ENCODE measurements around the gene TSEN34. TPM values are rescaled to one million over a fixed set of nuclear protein-coding genes. Genes with fewer than 3 reads are reported as not detected.
"Not testable (repeated sequence)": the region's sequence is repeated elsewhere in the genome, so short reads cannot be mapped to it uniquely, and the experiment has no call there.

Gene TSEN34
- total RNA-seq, 1 experiment from 2014 or later: 64.7 TPM

DNA sequence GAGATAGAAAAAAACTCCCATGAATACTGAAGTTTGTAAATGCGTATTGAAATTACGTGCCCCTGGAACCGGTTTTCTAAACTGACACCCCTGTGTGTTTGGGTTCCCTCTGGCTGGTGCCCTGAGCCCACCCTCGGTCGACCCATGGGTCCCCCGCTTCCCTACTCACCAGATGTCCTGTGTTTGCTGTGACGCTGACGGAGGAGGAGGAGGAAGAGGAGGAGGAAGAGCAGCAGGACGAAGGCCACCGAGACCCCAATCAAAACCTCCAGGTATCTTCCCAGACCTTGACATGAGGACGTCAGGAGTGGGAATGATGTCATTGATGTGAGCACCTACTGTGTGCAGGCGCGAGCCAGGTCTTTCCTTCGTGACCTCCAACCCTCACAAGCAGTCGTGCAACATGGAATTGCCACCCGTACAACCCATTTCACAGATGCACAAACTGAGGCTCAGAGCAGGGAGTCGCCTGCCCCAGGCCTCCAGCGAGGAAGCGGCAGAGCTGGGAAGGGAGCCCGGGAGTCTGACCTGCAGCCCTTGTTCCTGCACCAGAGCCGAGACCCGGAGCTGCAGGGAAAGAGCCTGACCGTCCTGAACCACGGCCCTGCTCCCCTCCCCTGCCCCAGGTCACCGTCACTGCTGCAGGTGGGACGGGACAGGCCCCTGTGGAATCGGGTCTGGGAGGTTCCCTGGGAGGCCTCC, 28.0 kb downstream of the TSEN34 start:
- Histone ChIP-seq H3K36me3 (ENCODE audit: insufficient read depth, low read length, poor library complexity, severe bottlenecking) (no peaks in the 10 kb centered on the region), H3K27me3 (replicated peaks; ENCODE audit: insufficient read depth, low read depth, low read length, poor library complexity) (no peaks in the 10 kb centered on the region), H3K4me1 (ENCODE audit: insufficient read depth, low read length, poor library complexity, severe bottlenecking) (no peaks in the 10 kb centered on the region), H3K4me3 (ENCODE audit: low read depth, low read length, poor library complexity, severe bottlenecking) (no peak overlapping the region), H3K27ac (ENCODE audit: low read depth, low read length, poor library complexity, severe bottlenecking) (no peak overlapping the region), H3K9me3 (ENCODE audit: low read depth, low read length, poor library complexity, severe bottlenecking) (no peaks in the 10 kb centered on the region)
- intact Hi-C loops (cut with micrococcal nuclease; ENCODE audit: unreplicated experiment): no loop called here
- no TSS peak for BruUV-seq (replicated peaks)
- TF ChIP-seq, protein P1, sequence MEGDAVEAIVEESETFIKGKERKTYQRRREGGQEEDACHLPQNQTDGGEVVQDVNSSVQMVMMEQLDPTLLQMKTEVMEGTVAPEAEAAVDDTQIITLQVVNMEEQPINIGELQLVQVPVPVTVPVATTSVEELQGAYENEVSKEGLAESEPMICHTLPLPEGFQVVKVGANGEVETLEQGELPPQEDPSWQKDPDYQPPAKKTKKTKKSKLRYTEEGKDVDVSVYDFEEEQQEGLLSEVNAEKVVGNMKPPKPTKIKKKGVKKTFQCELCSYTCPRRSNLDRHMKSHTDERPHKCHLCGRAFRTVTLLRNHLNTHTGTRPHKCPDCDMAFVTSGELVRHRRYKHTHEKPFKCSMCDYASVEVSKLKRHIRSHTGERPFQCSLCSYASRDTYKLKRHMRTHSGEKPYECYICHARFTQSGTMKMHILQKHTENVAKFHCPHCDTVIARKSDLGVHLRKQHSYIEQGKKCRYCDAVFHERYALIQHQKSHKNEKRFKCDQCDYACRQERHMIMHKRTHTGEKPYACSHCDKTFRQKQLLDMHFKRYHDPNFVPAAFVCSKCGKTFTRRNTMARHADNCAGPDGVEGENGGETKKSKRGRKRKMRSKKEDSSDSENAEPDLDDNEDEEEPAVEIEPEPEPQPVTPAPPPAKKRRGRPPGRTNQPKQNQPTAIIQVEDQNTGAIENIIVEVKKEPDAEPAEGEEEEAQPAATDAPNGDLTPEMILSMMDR (conservative IDR thresholded peaks at IDR 0.05; ENCODE audit: low read depth, low read length): no peak
- TF ChIP-seq EZH2 (IDR thresholded peaks at IDR 0.05; ENCODE audit: borderline replicate concordance, low read depth, low read length, poor library complexity, severe bottlenecking): no peak
- POLR2A ChIA-PET (ENCODE audit: low non-redundant PET): no interaction called here
- CTCF ChIA-PET: no interaction called here
- no peak for DNase-seq (ENCODE audit: low spot score)

- H3K4me1 ChIP-seq (ENCODE audit: insufficient read depth, low read length, poor library complexity, severe bottlenecking); CTCF ChIA-PET; H3K27me3 ChIP-seq (replicated peaks; ENCODE audit: insufficient read depth, low read depth, low read length, poor library complexity); H3K9me3 ChIP-seq (ENCODE audit: low read depth, low read length, poor library complexity, severe bottlenecking); intact Hi-C loops (cut with micrococcal nuclease; ENCODE audit: unreplicated experiment); POLR2A ChIA-PET (ENCODE audit: low non-redundant PET); BruUV-seq (replicated peaks); DNase-seq (ENCODE audit: low spot score); H3K4me3 ChIP-seq (ENCODE audit: low read depth, low read length, poor library complexity, severe bottlenecking); H3K36me3 ChIP-seq (ENCODE audit: insufficient read depth, low read length, poor library complexity, severe bottlenecking); H3K27ac ChIP-seq (ENCODE audit: low read depth, low read length, poor library complexity, severe bottlenecking): not testable (repeated sequence)
Observed at GRCh38 chr19:54219702-54220101, 28.6 kb downstream of the TSEN34 start.

DNA sequence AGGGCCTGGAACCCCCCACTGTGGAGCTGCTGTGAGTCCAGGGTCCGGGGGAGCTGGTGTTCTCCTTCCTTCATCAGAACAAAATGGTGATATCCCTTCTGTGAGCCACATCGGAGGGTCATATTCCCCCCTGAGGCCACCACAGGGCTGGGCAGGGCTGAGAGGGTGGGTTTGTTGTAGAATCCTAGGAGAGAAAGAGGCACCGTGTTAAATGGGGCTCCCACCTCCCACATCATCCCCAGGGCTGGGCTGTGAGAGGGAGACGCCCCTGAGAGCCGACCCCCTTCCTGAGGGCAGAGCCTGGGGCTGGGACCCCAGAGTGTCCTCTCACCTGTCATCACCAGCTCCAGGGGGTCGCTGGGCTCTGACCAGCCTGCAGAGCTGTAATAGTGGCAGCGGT, 30.8 kb downstream of the TSEN34 start:
- H3K4me3 ChIP-seq (ENCODE audit: low read depth, low read length, poor library complexity, severe bottlenecking); BruUV-seq (replicated peaks); DNase-seq (ENCODE audit: low spot score); H3K27ac ChIP-seq (ENCODE audit: low read depth, low read length, poor library complexity, severe bottlenecking); POLR2A ChIA-PET (ENCODE audit: low non-redundant PET); CTCF ChIA-PET; H3K36me3 ChIP-seq (ENCODE audit: insufficient read depth, low read length, poor library complexity, severe bottlenecking); H3K4me1 ChIP-seq (ENCODE audit: insufficient read depth, low read length, poor library complexity, severe bottlenecking); H3K9me3 ChIP-seq (ENCODE audit: low read depth, low read length, poor library complexity, severe bottlenecking); H3K27me3 ChIP-seq (replicated peaks; ENCODE audit: insufficient read depth, low read depth, low read length, poor library complexity): not testable (repeated sequence)
- intact Hi-C loops (cut with micrococcal nuclease; ENCODE audit: unreplicated experiment): loop anchor here (2.0 kb wide), 1 partner anchor 17 kb away; no protein-coding TSS in a partner anchor

DNA sequence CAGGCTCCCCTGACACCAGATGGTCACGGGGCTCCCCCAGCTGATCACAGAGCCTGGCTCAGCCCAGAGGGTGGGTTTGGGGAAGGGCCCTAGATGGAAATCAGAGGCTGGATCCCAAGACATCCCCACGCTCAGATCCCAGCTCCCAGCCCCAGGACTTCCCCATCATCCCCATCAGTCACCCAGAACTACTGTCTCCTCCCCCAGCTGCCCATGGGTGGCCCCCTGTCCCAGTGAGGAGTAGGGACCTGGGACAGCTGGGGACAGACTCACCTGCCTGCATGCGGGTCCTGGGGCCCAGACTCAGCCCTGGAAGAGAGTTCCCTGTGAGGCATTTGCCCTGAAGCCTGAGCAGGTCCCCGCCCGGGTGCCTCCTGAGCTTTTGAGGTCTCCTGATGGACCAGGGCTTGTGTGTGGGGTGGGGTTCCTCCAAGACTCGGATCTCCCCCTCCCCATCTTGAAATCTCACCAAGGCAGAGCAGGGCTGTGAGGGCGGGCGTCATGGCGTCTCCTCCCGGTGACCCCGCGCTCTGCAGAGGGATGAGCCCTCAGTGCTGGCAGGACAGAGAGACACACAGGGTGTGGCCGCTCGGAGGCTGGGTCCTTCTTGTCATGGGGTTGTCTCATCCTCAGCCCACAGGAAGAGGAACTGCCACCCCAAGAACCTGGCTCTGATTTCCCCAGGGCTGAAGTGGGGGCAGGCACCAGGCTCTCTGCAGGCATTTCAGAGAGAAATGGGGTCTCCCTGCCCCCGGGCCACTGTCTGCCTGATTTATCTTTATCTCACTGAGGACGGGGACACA, 31.6 kb downstream of the TSEN34 start, which contains the start of gene LILRB3:
LILRB3 (minus strand) TSS at position 534 of the 803 bp plus-strand sequence; CDS start at position 503, 31 bp downstream.
- H3K36me3 ChIP-seq (ENCODE audit: insufficient read depth, low read length, poor library complexity, severe bottlenecking); BruUV-seq (replicated peaks); H3K27me3 ChIP-seq (replicated peaks; ENCODE audit: insufficient read depth, low read depth, low read length, poor library complexity); DNase-seq (ENCODE audit: low spot score); H3K4me1 ChIP-seq (ENCODE audit: insufficient read depth, low read length, poor library complexity, severe bottlenecking); POLR2A ChIA-PET (ENCODE audit: low non-redundant PET); H3K27ac ChIP-seq (ENCODE audit: low read depth, low read length, poor library complexity, severe bottlenecking); CTCF ChIA-PET; H3K9me3 ChIP-seq (ENCODE audit: low read depth, low read length, poor library complexity, severe bottlenecking); H3K4me3 ChIP-seq (ENCODE audit: low read depth, low read length, poor library complexity, severe bottlenecking): not testable (repeated sequence)
- intact Hi-C loops (cut with micrococcal nuclease; ENCODE audit: unreplicated experiment): loop anchor here (2.0 kb wide), 1 partner anchor 16 kb away; no protein-coding TSS in a partner anchor

DNA sequence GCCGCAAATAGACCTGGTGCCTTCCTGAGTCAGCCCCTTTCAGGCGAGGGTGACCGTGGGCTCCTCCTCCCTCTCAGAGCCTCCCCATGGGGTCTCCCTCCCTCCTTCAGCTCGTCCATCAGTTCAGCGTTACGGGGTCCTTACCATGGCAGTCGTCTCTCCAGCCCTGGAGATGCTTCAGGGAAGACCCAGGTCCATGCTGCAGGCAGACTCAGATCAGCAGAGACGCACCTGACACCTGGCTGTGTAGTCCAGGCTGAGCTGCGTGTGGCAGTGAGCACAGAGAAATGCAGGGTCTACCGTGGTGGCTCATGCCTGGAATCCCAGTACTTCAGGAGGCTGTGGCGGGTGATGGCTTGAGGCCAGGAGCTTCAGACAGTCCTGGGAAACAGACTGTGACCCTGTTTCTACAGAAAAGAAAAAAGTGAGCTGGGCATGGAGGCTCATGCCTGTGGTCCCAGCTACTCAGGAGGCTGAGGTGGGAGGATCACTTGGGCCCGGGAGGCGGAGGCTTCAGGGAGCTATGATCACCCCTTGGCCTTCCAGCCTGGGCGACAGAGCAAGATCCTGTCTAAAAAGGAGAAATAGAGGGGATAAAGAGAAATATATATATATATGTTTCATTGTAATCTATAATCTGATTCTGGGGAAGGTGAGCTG, 32.3 kb downstream of the TSEN34 start:
- H3K4me3 ChIP-seq (ENCODE audit: low read depth, low read length, poor library complexity, severe bottlenecking); H3K36me3 ChIP-seq (ENCODE audit: insufficient read depth, low read length, poor library complexity, severe bottlenecking); H3K4me1 ChIP-seq (ENCODE audit: insufficient read depth, low read length, poor library complexity, severe bottlenecking); H3K27me3 ChIP-seq (replicated peaks; ENCODE audit: insufficient read depth, low read depth, low read length, poor library complexity); BruUV-seq (replicated peaks); H3K27ac ChIP-seq (ENCODE audit: low read depth, low read length, poor library complexity, severe bottlenecking); H3K9me3 ChIP-seq (ENCODE audit: low read depth, low read length, poor library complexity, severe bottlenecking); POLR2A ChIA-PET (ENCODE audit: low non-redundant PET); CTCF ChIA-PET; DNase-seq (ENCODE audit: low spot score): not testable (repeated sequence)
- intact Hi-C loops (cut with micrococcal nuclease; ENCODE audit: unreplicated experiment): loop anchor here (2.0 kb wide), 1 partner anchor 15 kb away; no protein-coding TSS in a partner anchor

DNA sequence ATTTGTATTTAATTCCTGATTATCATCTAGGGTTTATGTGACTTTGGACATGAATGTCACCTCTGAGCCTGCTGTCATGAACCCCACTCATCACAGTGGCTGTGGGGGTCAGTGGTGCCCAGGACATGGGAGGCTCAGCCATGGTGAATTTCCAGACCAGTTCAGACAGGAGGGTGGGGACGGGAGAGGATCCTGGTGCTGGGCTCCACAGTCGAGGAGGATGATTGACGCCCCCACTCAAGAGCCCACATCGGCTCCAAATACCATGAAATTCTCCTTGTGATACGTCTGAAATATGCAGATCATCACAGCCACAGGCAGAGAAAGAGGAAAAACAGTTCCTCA, 32.8 kb downstream of the TSEN34 start:
- BruUV-seq (replicated peaks); DNase-seq (ENCODE audit: low spot score); POLR2A ChIA-PET (ENCODE audit: low non-redundant PET); H3K9me3 ChIP-seq (ENCODE audit: low read depth, low read length, poor library complexity, severe bottlenecking); H3K4me3 ChIP-seq (ENCODE audit: low read depth, low read length, poor library complexity, severe bottlenecking); H3K36me3 ChIP-seq (ENCODE audit: insufficient read depth, low read length, poor library complexity, severe bottlenecking); H3K4me1 ChIP-seq (ENCODE audit: insufficient read depth, low read length, poor library complexity, severe bottlenecking); CTCF ChIA-PET; H3K27ac ChIP-seq (ENCODE audit: low read depth, low read length, poor library complexity, severe bottlenecking): not testable (repeated sequence)
- intact Hi-C loops (cut with micrococcal nuclease; ENCODE audit: unreplicated experiment): loop anchor here (2.0 kb wide), 1 partner anchor 15 kb away; no protein-coding TSS in a partner anchor
- H3K27me3 ChIP-seq (replicated peaks; ENCODE audit: insufficient read depth, low read depth, low read length, poor library complexity): peaks cover 10% of the 10 kb centered on the region
